NB4 (cell line): ENCODE data around the gene RELT.

Experiments used
- DNase-seq: peaks from one replicate; pipeline ENCODE4 v3.0.0; 2010; ENCODE audit warnings: low read depth
- H3K4me3 ChIP-seq: one replicate; pipeline ENCODE4 v1.5.1; 2011; ENCODE audit warnings: mild to moderate bottlenecking, low read depth, low read length, moderate library complexity
- MAX ChIP-seq: IDR thresholded peaks from 2 replicates; pipeline ENCODE4 v1.6.1; 2011; ENCODE audit warnings: low read depth, low read length
- MYC ChIP-seq: IDR thresholded peaks from 2 replicates; pipeline ENCODE4 v1.6.1; 2011; ENCODE audit warnings: low read depth, low read length
- POLR2A ChIP-seq: IDR thresholded peaks from 2 replicates; pipeline ENCODE4 v1.6.1; 2011; ENCODE audit warnings: mild to moderate bottlenecking; ENCODE audit not compliant: insufficient read length; ENCODE audit errors: extremely low read depth
- TF ChIP-seq, protein P1 (sequence below): IDR thresholded peaks from one replicate; pipeline ENCODE4 v1.5.1; 2012; ENCODE audit warnings: low read depth, low read length

The RELT gene

DNA sequence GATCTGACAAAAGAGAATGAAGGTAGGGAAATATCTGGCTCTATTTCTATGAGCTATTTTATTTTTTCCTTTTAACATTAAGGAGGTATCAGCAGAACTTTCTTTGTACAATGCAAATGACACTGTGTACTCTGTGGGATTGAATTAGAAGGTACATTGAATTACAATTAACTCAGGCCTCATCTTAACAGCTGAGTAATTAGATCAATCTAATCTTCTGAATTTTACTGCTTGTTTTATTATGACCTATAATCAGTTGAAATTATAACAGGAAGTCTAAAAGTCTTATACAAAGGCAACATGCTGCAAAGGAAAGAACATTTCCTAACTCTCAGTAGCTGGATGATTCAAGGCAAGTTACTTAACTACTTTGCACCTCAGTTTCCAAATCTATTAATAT lies 69.8 kb downstream of the RELT start:
- H3K4me3 ChIP-seq, result no peak overlapping the region
- TF ChIP-seq, protein P1, sequence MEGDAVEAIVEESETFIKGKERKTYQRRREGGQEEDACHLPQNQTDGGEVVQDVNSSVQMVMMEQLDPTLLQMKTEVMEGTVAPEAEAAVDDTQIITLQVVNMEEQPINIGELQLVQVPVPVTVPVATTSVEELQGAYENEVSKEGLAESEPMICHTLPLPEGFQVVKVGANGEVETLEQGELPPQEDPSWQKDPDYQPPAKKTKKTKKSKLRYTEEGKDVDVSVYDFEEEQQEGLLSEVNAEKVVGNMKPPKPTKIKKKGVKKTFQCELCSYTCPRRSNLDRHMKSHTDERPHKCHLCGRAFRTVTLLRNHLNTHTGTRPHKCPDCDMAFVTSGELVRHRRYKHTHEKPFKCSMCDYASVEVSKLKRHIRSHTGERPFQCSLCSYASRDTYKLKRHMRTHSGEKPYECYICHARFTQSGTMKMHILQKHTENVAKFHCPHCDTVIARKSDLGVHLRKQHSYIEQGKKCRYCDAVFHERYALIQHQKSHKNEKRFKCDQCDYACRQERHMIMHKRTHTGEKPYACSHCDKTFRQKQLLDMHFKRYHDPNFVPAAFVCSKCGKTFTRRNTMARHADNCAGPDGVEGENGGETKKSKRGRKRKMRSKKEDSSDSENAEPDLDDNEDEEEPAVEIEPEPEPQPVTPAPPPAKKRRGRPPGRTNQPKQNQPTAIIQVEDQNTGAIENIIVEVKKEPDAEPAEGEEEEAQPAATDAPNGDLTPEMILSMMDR, result no peak
- TF ChIP-seq MAX (no peak), POLR2A (no peak), MYC (no peak)
- no peak for DNase-seq

DNA sequence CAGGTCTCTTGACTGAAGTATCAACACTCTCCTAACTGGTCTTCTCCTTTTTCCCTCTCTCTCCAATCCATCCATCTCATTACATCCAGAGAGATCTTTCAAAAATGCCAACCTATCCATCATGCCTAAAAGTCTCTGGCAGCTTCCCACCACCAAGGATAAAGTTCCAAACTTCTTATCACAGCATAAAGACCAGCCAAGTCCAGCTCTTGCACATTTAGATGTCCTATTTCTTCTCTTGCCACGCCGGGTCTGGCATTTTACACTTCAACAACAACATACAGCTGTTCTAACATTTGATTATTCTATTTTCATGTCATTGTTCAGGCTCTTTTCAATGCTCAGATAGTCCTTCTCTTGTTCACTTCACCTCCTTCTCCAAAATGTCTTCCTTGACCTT lies 70.6 kb downstream of the RELT start:
- no peak overlapping the region for H3K4me3 ChIP-seq
- TF ChIP-seq MAX (no peak), POLR2A (no peak), MYC (no peak)
- TF ChIP-seq, protein P1, result no peak
- no peak for DNase-seq
